KBM-7 (cell line): ENCODE data around the gene TPM1.

Experiments
- DNase-seq: peaks from one replicate; pipeline ENCODE4 v3.0.0-alpha.2; 2015
- in situ Hi-C: fragments of 300-500 bp; cut with MboI; formaldehyde crosslinking; loops from 2 replicates; pipeline ENCODE4 v1.14.3; 2020; ENCODE audit warnings: low sequenced_read_pairs, low pct_unique_long_range_greater_than_20kb, mixed read lengths

TPM1 gene

DNA sequence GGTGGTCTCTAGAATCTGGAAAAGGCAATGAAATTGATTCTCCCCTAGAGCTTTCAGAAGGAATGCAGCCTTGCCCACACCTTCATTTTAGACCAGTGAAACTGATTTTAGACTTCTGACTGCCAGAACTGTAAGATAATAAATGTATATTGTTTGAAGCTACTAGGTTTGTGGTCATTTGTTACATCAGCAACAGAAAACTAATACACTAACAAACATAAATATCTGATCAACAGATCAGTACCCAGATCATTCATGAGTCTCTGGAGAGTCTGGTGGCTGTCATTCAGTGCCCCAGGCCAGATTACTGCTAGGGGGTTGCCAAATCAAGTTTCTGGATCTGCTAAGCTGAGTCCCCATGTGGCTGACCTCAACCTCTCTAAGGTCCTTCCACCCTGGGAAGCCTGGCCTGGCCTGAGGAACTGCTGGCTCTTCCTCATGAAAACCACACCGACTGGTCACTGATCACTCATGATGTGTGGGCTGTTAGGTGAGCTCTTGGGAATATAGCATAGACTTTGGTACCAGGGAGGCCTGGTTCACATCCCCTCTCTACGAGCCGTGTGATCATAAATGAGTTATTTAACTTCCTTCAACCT lies 68.0 kb downstream of the TPM1 start:
- in situ Hi-C loops: no loop called here
- DNase-seq: no peak

- DNase-seq: no peak
- in situ Hi-C loops: no loop called here
Measured at GRCh38 chr15:63111481-63111880, 68.9 kb downstream of the TPM1 start.

DNA sequence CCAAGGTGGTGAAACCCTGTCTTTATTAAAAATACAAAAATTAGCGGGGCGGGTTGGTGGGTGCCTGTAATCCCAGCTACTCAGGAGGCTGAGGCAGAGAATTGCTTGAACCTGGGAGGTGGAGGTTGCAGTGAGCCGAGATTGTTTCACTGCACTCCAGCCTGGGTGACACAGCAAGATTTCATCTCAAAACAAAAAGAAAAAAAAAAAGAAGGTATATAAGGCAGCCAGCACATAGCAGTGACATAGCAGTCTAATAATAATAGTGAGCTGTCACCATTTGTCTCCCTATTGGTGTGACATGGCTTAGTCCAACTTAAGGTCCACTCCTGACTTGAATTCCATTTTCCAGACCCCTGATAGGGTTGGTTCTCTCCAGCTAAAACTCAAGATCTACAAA lies 70.3 kb downstream of the TPM1 start:
- DNase-seq: no peak
- in situ Hi-C loops: no loop called here

GRCh38 chr15:63114465-63114864 lies 71.9 kb downstream of the TPM1 start:
- in situ Hi-C loops: no loop called here
- no peak for DNase-seq
